Measurements from ENCODE around the gene COCH.

- no peak for TF ChIP-seq CTCF (IDR thresholded peaks at IDR 0.05)
- no peak for TF ChIP-seq POLR2A (IDR thresholded peaks at IDR 0.05; ENCODE audit: low read depth)
- TF ChIP-seq EP300 (IDR thresholded peaks at IDR 0.05): no peak
Observed at GRCh38 chr14:30842431-30842830, 31.9 kb upstream of the COCH start.
